HCEC 1CT (cell line): ENCODE measurements around the gene MAST4.

Experiments
- DNase-seq: peaks from one replicate; pipeline ENCODE4 v3.0.0-alpha.2; 2017

Gene MAST4

GRCh38 chr5:67052034-67052433 lies 455.8 kb downstream of the MAST4 start:
- peak; percentile 53 for DNase-seq

GRCh38 chr5:67053229-67053628 lies 457.0 kb downstream of the MAST4 start:
- no peak for DNase-seq

DNA sequence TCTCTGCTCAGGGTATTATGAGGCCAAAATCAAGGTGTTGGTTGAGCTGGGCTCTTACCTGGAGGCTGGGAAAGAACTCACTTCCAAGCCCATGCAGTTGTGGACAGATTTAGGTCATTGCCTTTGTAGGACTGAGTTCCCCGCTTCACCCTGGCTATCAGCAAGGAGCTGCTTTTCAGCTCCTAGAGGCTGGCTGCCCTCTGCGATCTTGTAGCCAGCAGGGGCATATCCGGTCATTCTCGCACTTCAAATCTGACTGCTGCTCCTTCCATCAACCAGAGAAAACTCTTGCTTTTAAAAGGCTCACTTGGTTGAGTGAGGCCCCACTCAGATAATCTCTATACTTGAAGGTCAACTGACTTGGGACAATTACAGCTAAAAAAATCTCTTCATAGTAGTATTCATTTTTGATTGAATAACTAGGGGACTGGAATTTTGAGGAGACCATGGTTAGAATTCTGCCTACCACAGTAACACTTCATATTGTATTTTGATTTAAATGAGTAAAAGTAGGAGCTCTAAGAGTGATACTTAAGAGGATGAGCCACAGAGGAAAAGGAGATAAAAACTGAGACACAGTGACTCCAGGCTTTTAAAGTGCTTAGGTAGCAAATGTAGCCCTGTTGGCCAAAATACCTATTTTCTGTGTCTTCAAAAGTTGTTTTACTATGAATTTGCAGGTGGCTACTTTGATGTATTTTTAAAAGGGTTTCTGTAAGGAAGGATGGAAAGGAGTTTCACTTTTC lies 463.0 kb downstream of the MAST4 start:
- DNase-seq = no peak

DNA sequence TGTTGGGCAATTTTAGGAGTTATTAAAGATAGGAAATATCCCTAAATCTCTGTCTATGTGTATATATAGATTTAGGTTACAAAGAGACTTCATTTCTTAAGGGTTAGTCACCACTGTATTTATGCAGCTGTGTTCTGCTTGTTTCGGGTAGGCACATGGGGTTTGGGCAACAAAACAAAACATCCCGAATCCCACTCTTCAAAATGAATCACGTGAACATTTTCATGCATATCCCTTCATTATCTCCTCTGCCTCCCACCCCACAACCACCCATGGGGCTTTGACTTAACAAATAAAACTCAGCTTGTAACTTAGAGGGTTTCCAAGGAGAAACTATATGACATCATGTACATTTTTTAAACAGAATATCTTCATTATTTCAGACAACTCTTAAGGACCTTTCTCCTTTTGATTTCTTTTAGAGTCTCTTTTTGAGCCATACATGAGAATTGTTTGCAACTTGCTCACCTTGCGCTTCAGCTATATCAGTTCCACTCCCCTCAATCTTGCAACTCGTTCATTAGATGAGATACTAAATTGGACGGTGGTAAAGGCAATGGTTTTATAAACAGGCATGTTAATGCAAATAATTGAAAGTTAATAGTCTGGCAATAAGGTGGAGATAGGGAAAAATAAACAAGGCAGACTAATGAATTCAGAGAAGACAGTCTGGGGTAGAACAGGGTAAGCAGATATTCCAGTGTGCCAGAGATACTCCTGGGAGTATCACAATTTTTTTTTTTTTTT lies 463.7 kb downstream of the MAST4 start:
- DNase-seq = peak; percentile 81

DNA sequence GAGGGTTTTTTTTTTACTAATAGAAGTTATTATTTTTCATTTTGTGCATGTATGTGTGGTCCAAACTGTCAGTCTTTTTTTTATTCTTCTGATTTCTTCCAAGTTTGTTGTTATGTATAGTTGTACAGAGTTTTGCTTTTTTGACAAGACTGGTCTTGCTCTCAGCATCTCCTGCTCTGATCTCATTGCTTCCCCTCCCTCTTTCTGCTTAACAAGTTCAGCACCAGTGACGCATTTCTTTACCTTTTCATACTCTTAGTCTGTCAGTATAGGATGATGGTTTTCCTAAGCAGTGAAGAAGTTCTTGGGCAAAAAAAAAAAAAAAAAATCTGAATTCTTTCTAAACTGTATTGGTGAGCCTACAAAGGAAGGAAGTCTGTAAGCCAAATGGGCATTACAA lies 465.3 kb downstream of the MAST4 start:
- DNase-seq = no peak

GRCh38 chr5:67063055-67063454 lies 466.9 kb downstream of the MAST4 start:
- DNase-seq = no peak

GRCh38 chr5:67063791-67064190 lies 467.6 kb downstream of the MAST4 start:
- DNase-seq = peak; percentile 64

DNA sequence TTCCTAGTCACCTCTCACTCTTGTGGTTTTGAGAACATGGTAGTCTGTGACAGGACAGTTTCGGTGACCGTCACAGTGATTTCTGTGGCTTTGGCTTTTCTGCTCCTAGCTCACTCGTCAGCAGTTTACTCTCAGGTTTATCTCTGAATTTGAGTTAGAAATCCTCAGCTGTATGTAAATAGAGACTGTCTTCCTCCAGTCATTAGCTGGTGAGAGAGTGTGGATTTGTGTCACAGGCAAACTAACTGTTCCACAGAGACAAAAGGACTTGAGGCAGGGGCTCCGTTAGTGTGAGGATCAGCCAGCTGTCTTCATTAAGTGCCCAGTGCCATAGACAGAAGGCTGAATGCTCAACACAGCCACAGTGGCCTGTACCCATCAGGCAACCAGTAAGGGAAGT lies 469.0 kb downstream of the MAST4 start:
- no peak for DNase-seq

DNA sequence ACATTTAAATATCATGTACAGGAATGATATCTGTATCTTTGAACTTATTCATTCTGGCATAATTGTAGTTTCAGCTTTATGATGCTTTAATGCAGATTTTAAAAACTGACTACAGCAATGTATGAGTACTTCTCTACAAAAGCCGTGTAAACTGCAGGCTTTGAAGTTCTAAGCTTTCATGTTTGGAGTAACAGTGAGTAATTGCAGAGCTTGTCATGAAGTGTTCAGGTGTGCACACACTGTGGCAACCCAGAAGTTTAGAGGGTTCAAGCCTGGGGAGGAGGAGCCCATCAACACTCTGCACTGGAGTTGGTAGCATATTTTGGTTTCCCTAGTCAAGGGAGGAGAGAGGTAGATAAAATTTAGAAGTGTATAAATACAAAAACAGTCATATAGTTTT lies 469.5 kb downstream of the MAST4 start:
- no peak for DNase-seq

DNA sequence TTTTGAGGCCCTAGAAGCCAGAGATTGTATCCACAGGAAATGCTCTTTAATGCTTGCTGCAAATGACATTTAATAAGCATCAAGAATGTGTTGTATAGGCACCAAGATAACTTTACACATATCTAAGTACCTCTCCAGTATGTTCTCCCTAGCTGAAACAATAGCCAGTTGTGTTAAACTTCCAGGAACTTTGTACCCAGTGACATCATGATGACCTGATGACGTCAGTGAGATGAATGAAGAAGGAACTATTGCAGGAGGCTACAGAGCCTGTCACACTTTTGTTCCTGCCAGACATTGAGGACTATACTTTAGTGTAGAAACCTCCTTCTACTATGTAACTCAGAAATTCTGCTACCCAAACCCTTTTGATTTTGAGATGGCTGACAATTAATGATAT lies 470.6 kb downstream of the MAST4 start:
- DNase-seq = no peak

DNA sequence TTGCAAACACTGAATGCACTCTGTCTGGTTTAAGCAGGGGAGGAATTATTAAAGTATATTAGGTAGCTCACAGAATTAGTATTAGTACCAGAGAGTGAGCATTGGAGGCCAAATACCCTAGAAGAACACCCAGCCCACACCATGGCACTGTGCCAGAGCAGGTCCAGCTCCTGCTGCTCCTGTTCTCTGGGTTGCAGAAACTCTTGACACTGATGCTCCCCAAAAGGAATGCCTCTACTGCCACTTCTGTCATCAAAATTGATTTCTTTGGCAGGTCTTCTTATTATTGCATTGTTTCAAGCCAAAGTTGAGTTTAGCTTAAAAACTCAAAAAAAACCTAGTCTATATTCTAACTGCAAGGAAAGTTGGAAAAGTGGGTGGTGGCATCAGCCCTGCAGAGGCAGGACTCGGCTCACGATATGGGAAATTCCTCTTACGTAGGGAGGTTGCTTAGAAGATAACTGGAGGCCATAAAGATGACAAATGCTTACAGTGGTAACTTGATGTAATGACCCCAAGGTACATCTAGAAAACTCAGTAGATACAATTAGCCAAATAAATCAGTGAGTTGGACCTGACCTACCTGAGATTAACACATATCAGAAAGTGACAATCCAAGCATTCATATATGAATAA lies 477.0 kb downstream of the MAST4 start:
- no peak for DNase-seq

- DNase-seq = no peak
Observed at GRCh38 chr5:67077296-67077695, 481.1 kb downstream of the MAST4 start.

DNA sequence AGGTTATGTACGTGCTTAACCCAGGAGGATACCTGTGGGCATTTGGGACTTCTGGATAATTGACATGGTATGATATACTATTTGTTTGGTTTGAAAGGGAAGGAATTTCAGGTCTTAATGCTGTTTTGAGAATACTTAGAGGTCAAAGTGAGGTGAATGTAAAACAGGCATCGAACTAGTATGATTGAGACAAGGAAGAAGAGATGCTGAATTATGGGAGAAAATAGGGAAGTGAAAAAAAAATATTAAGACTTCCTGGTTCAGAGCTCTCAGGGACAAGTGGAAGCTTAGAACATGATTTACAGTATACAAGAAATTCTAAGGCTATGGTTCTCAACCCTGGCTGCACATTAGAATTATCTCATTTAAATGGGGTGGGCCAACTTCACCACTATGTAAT lies 485.1 kb downstream of the MAST4 start:
- DNase-seq = no peak

- DNase-seq = no peak
Observed at GRCh38 chr5:67082941-67083340, 486.7 kb downstream of the MAST4 start.

- DNase-seq = no peak
Observed at GRCh38 chr5:67085616-67086015, 489.4 kb downstream of the MAST4 start.

- DNase-seq = peak; percentile 72
Observed at GRCh38 chr5:67089200-67089725, 493.1 kb downstream of the MAST4 start.

DNA sequence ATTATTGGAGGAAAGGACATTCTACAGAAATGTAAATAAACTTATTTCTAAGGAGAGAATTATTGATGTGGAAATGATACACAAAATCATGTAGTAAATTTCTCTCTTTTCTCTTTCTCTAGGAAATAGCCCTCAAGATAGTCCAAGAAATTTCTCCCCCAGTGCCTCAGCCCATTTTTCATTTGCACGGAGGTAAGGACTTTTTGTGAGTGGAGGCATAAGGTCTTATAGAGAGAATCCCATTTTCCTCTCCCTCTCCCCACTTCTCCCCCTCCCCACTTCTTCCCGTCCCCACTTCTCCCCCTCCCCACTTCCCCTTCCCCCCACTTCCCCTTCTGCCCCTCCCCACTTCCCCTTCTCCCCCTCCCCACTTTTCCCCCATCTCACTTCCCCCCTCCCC lies 493.8 kb downstream of the MAST4 start:
- no peak for DNase-seq

DNA sequence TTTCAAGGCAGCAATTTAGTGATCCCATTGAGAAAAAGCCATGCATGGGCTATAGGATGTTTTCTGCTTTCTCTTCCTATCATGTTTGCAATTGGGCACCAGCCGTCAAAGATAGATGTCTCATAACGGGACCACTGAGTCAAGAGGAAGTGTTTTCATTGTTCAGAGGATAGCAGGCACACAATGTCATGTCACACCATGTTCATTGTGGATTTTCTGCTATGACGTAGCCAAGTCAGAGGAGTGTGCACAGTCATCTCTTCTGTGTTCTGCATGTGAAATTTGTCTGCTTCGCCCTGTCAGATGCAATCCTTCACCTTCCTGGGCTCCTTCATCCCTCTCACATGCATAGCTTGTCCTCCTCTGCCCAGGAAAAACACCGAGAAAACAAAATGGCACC lies 494.4 kb downstream of the MAST4 start:
- no peak for DNase-seq

DNA sequence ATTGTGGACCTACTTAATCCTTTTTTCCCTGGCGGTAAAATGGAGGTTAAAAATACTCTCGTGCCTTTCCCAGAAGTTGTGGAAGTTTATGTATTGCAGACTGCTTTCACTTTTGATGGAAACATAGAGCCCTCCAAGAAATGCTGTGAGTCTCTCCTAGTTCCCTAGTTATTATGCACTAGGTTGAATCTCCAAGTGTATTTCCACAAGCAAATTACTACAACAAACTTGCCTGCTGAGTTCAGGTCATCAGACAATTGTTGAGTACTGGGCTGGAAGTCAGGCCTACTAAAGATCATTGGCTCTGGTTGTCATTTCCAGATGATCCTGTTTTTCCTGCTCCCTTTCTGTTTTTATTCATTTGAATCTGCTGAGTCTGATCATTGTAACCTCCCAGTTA lies 496.3 kb downstream of the MAST4 start:
- DNase-seq = no peak

GRCh38 chr5:67093279-67093678 lies 497.1 kb downstream of the MAST4 start:
- no peak for DNase-seq

GRCh38 chr5:67094476-67095300 lies 498.5 kb downstream of the MAST4 start:
- peak; percentile 78 for DNase-seq

DNA sequence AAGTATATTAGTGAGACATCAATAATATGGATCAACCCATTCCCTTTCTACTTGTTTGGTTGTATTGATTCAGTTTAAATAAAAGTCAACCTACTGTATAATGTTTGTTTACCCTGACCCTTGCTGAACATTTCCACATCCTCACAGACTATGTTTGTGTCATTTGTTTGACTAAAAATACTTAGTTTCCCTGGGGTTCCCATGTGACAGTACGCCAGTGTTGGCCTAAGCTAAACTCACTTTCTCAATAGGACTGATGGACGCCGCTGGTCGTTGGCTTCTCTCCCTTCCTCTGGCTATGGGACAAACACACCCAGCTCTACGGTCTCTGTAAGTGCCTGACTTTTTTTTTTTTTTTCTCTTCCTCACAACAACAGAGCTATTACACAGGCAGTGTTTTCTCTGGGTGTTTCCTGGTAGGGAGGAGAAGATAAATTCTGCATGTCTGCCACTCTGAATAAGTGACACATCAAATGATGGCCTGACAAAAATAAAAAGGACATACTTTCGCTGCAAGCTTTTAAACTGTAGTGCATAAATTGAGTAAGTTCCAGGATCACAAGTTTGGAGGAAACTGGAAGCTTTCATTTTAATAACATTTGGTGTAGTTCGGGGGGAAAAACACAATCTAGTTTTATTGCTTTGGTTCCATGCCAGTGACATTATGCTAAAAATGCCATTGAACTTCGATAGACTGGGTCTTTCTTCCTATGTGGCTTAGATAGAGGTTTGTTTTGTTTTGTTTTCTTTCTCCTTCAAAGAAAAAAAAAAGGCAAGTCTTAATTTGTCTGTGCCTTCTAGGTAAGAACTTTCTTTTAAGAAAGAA lies 499.4 kb downstream of the MAST4 start:
- DNase-seq = peak; percentile 60
